Stomach (tissue), 9 donors: Measurements from ENCODE around the gene TMEM9B. TPM values are rescaled to one million over a fixed set of nuclear protein-coding genes. Genes with fewer than 3 reads are reported as not detected.
"Not testable (repeated sequence)": the region's sequence is repeated elsewhere in the genome, so short reads cannot be mapped to it uniquely, and the experiment has no call there.

Experiments
- DNase-seq, 2 donors: peaks; one replicate each; pipeline versions ENCODE4 v3.0.0 to v3.0.0-alpha.2; 2013 to 2019
- H3K27ac ChIP-seq, 5 donors: fragments of 200-600 bp in 4 of 5; sonication (generic) in 4 of 5; one replicate each; pipeline ENCODE4 v1.5.1; 2013 to 2019; ENCODE audit warnings: mild to moderate bottlenecking in 1 of 5, moderate library complexity in 1 of 5
- H3K27me3 ChIP-seq, 3 donors: fragments of 200-600 bp; sonication (generic); one replicate each; pipeline ENCODE4 v1.5.1; 2017 to 2019; ENCODE audit warnings: mixed run types in 1 of 3
- H3K36me3 ChIP-seq, 4 donors: fragments of 200-600 bp; sonication (generic); 1 replicate in 3 of 4; 2 replicates in 1 of 4; pipeline ENCODE4 v1.5.1; 2016 to 2019
- H3K4me1 ChIP-seq, 4 donors: fragments of 200-600 bp; sonication (generic); one replicate each; pipeline ENCODE4 v1.5.1; 2016 to 2019
- H3K4me3 ChIP-seq, 4 donors: fragments of 200-600 bp; sonication (generic) in 3 of 4; one replicate each; pipeline ENCODE4 v1.5.1; 2016 to 2019; ENCODE audit warnings: mild to moderate bottlenecking in 1 of 4
- H3K9me3 ChIP-seq, 4 donors: fragments of 200-600 bp; sonication (generic); one replicate each; pipeline ENCODE4 v1.5.1; 2016 to 2019
- EP300 ChIP-seq: sonication (generic); formaldehyde crosslinking; IDR thresholded peaks from one replicate; pipeline ENCODE4 v1.6.1; 2017; ENCODE audit warnings: antibody characterized with exemption
- POLR2A ChIP-seq, 4 donors: fragments of 450-650 bp; IDR thresholded peaks; one replicate each; pipeline ENCODE4 v1.6.1; 2016; ENCODE audit warnings: antibody characterized with exemption in 4 of 4, control low read depth in 2 of 4, mild to moderate bottlenecking in 1 of 4, moderate library complexity in 1 of 4
- POLR2AphosphoS5 ChIP-seq, 3 donors: sonication (generic); formaldehyde crosslinking; IDR thresholded peaks; one replicate each; pipeline ENCODE4 v1.6.1; 2016; ENCODE audit warnings: antibody characterized with exemption in 3 of 3
- WGBS, 5 donors: extraction: QIAGEN DNeasy Blood & Tissue Kit in 3 of 5; methylation state at CpG; one replicate each; pipeline versions ENCODE4 v1.1.5 to v1.1.7; 2013 to 2018; 5-methylcytosine and 5-hydroxymethylcytosine counted together
- intact Hi-C: fragments of 100-400 bp; cut with DNase I; formaldehyde crosslinking; loops from one replicate; pipeline ENCODE4 v1.15.1; 2023; ENCODE audit warnings: low total_unique reads
- polyA plus RNA-seq, 3 donors: library from polyadenylated mRNA; stranded (reverse); fragments of 200-250 nt; gene quantifications; one replicate each; pipeline ENCODE4 v1.2.3, GENCODE V29; 2013
- total RNA-seq, 5 donors: library from RNA; depleted of rRNA; stranded (reverse); fragments of >200 nt; gene quantifications; one replicate each; pipeline versions ENCODE4 v1.1.0 to v1.2.3, GENCODE V29; 2014 to 2016
- TF ChIP-seq, protein P1 (sequence below), 7 experiments: fragments of 450-650 bp in 4 of 7; fragments of 200-600 bp in 3 of 7; sonication (generic) in 3 of 7; IDR thresholded peaks; one replicate each; pipeline ENCODE4 v1.5.1; 2016 to 2019; ENCODE audit warnings: antibody characterized with exemption in 7 of 7, control low read depth in 2 of 7, mild to moderate bottlenecking in 1 of 7
- donor health status: healthy with polysubstance abuse.
- donor health status: Bipolar disorder and iron deficiency.
- donor health status: healthy.

Gene TMEM9B
- total and polyA plus RNA-seq, 8 donors: 0.58 to 74.4 (median 30.9) TPM

DNA sequence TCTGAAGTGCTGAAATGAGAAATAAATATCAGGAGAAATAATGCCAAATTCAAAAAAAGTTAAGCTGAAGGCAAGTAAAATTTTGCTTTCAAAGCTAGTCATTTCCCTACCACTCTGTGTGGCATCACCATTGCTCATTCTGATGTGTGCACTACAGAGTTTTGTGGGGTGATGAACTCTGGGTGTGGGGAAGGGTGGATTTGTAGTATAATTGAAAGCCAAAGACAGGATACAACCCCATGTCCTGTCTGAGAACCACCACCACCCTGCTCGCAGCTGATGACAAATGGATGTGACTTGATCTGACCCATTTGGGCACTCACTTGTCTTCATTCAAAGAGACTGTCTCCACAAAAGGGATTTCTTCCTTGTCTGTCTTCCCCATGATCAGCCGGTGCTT, 19.3 kb upstream of the TMEM9B start:
- Histone ChIP-seq H3K27ac (no peak overlapping the region), H3K27me3 (no peaks in the 10 kb centered on the region), H3K4me1 (no peaks in the 10 kb centered on the region), H3K4me3 (no peak overlapping the region), H3K9me3 (no peaks in the 10 kb centered on the region), H3K36me3 (no peaks in the 10 kb centered on the region)
- intact Hi-C loops: no loop called here
- TF ChIP-seq EP300: no peak
- TF ChIP-seq, protein P1, sequence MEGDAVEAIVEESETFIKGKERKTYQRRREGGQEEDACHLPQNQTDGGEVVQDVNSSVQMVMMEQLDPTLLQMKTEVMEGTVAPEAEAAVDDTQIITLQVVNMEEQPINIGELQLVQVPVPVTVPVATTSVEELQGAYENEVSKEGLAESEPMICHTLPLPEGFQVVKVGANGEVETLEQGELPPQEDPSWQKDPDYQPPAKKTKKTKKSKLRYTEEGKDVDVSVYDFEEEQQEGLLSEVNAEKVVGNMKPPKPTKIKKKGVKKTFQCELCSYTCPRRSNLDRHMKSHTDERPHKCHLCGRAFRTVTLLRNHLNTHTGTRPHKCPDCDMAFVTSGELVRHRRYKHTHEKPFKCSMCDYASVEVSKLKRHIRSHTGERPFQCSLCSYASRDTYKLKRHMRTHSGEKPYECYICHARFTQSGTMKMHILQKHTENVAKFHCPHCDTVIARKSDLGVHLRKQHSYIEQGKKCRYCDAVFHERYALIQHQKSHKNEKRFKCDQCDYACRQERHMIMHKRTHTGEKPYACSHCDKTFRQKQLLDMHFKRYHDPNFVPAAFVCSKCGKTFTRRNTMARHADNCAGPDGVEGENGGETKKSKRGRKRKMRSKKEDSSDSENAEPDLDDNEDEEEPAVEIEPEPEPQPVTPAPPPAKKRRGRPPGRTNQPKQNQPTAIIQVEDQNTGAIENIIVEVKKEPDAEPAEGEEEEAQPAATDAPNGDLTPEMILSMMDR (IDR thresholded peaks at IDR 0.05): no peak
- TF ChIP-seq POLR2AphosphoS5 (IDR thresholded peaks at IDR 0.05): no peak
- no peak for TF ChIP-seq POLR2A (IDR thresholded peaks at IDR 0.05)
- DNase-seq: no peak
- WGBS, 5 donors: 75 to 88% (median 87%) methylated on average over 2 of the region's 2 CpGs

DNA sequence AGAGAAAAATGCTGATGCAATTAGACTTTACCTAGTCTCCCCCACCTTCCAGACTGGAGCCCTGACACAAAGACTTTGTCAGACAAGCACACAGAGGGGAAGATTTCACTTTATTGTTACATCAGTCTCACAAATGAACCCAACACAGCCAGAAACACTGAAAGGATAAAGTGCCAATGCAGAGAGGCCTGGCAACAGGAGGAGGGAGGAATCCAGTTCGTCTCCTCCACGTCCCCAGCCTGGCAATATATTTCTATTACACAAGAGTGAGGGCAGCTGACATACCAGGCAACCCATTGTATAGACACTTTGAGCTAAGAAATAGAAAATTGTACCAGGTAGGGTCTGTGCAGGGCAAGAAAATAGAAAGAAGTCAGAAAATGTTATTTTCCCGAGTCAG, 16.2 kb upstream of the TMEM9B start:
- intact Hi-C loops: no loop called here
- TF ChIP-seq POLR2AphosphoS5 (IDR thresholded peaks at IDR 0.05) (no peak), EP300 (no peak), POLR2A (IDR thresholded peaks at IDR 0.05) (no peak)
- TF ChIP-seq, protein P1 (IDR thresholded peaks at IDR 0.05): no peak
- Histone ChIP-seq H3K4me3 (no peak overlapping the region), H3K9me3 (no peaks in the 10 kb centered on the region), H3K4me1 (no peaks in the 10 kb centered on the region), H3K27me3 (no peaks in the 10 kb centered on the region), H3K36me3 (no peaks in the 10 kb centered on the region), H3K27ac (no peak overlapping the region)
- no peak for DNase-seq
- 69 to 87% (median 79%) methylated on average over 3 of the region's 3 CpGs for WGBS, 5 donors

DNA sequence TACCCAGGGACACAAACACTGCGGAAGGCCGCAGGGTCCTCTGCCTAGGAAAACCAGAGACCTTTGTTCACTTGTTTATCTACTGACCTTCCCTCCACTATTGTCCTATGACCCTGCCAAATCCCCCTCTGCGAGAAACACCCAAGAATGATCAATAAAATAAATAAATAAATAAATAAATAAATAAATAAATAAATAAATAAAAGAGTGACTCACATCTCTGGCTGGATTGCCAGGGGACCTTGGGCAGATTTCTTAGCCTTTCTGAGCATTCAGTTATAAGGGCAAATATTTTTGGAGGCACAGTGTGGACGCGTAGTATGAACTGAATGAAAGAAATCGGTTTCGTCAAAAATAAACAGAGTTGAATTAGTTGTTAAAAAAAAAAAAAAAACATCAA, 15.1 kb upstream of the TMEM9B start:
- not testable (repeated sequence) for H3K27me3 ChIP-seq
- WGBS, 5 donors: 83 to 97% (median 88%) methylated on average over 4 to 5 of the region's 7 CpGs

DNA sequence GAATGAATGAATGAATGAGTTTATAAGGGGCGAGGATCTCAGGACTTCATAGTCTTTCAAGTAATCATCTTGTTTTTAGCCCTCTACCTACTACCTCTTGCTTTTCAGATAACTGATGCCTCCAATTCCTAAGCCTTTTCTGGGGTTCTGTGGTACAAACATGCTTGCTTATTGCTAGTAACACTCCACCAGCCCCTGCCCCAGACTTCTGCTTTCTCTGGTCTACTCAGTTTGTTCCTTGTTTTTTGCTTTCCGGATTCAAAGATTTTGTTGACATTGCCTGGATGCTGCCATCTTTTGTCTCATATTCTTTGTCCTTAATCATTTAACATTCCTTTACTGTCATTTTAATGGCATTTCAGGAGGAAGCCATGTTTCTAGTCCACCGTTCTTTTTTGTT, 8.9 kb upstream of the TMEM9B start:
- DNase-seq: no peak
- TF ChIP-seq, protein P1 (IDR thresholded peaks at IDR 0.05): no peak
- TF ChIP-seq POLR2AphosphoS5 (IDR thresholded peaks at IDR 0.05) (no peak), EP300 (no peak), POLR2A (IDR thresholded peaks at IDR 0.05) (no peak)
- Histone ChIP-seq H3K27ac (no peak overlapping the region), H3K9me3 (no peaks in the 10 kb centered on the region), H3K27me3 (no peaks in the 10 kb centered on the region), H3K4me1 (no peaks in the 10 kb centered on the region), H3K4me3 (no peak overlapping the region), H3K36me3 (no peaks in the 10 kb centered on the region)
- 70 to 81% (median 79%) methylated on average over 3 of the region's 3 CpGs for WGBS, 5 donors
- intact Hi-C loops: no loop called here

More for the DNA sequence above, 15.1 kb upstream of the TMEM9B start:
- intact Hi-C loops, H3K9me3 ChIP-seq, DNase-seq, H3K36me3 ChIP-seq, H3K27ac ChIP-seq, H3K4me1 ChIP-seq, H3K4me3 ChIP-seq: not testable (repeated sequence)

DNA sequence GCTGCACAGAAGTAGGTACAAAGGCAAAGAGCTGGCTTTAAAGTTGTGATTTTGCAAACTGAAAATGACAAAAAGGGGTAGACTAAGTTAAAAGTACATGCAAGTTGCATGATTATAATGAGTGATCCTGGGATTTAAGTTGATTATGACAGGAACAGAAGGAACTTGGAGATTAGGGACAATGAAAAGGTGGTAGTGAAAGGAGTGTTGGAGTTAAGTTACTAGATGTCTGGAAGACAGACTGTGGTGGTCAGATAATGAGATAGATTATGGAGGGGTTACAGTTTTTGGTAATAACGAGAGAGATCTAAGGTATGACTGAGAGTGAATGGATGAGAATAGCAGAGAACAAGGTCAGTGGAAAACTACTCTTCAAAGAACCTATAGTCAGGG, 7.7 kb upstream of the TMEM9B start:
- TF ChIP-seq, protein P1 (IDR thresholded peaks at IDR 0.05): no peak
- Histone ChIP-seq H3K4me1 (no peaks in the 10 kb centered on the region), H3K4me3 (no peak overlapping the region), H3K27ac (no peak overlapping the region), H3K27me3 (no peaks in the 10 kb centered on the region), H3K9me3 (no peaks in the 10 kb centered on the region), H3K36me3 (peaks cover 0 to 11% (median 3%) of the 10 kb centered on the region in 4 donors)
- DNase-seq: no peak
- WGBS, 5 donors: 58 to 92% (median 77%) methylated on average over 1 of the region's 1 CpG
- intact Hi-C loops: no loop called here
